Measurements from ENCODE around the gene LCP2. TPM values are rescaled to one million over a fixed set of nuclear protein-coding genes. Genes with fewer than 3 reads are reported as not detected.

The LCP2 gene
- total RNA-seq, 1 experiment from 2014 or later = not detected

- Histone ChIP-seq H3K9me3 (ENCODE audit: low read length) (no peaks in the 10 kb centered on the region), H4K20me1 (ENCODE audit: low read length) (no peaks in the 10 kb centered on the region), H3K27ac (ENCODE audit: low read length) (no peak overlapping the region), H3K27me3 (ENCODE audit: low read length) (no peaks in the 10 kb centered on the region), H3K4me2 (ENCODE audit: low read length) (no peak overlapping the region), H3K4me3 (ENCODE audit: low read length) (no peak overlapping the region), H3K9ac (ENCODE audit: low read length) (no peak overlapping the region), H2AFZ (ENCODE audit: low read length) (no peak overlapping the region), H3K79me2 (ENCODE audit: low read length) (no peaks in the 10 kb centered on the region), H3F3A (ENCODE audit: low read length, unreplicated experiment) (no peaks in the 10 kb centered on the region), H3K4me1 (ENCODE audit: insufficient read depth, low read length) (peaks cover 20% of the 10 kb centered on the region; the same call in 1 of the 2 replicates), H3K9me2 (replicated peaks; ENCODE audit: low read length) (no peaks in the 10 kb centered on the region), H3K36me3 (ENCODE audit: low read depth, low read length) (no peaks in the 10 kb centered on the region)
- CTCF ChIA-PET = no interaction called here
- DNase-seq = no peak
- no TSS peak for BruUV-seq (replicated peaks)
- intact Hi-C loops (cut with micrococcal nuclease) = no loop called here
- no peak for ATAC-seq
- TF ChIP-seq, protein P1, sequence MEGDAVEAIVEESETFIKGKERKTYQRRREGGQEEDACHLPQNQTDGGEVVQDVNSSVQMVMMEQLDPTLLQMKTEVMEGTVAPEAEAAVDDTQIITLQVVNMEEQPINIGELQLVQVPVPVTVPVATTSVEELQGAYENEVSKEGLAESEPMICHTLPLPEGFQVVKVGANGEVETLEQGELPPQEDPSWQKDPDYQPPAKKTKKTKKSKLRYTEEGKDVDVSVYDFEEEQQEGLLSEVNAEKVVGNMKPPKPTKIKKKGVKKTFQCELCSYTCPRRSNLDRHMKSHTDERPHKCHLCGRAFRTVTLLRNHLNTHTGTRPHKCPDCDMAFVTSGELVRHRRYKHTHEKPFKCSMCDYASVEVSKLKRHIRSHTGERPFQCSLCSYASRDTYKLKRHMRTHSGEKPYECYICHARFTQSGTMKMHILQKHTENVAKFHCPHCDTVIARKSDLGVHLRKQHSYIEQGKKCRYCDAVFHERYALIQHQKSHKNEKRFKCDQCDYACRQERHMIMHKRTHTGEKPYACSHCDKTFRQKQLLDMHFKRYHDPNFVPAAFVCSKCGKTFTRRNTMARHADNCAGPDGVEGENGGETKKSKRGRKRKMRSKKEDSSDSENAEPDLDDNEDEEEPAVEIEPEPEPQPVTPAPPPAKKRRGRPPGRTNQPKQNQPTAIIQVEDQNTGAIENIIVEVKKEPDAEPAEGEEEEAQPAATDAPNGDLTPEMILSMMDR (conservative IDR thresholded peaks at IDR 0.05; ENCODE audit: low read depth, low read length) = no peak
- TF ChIP-seq EZH2phosphoT487 (IDR thresholded peaks at IDR 0.05; ENCODE audit: borderline replicate concordance, low read length) = no peak
- TF ChIP-seq EZH2 (IDR thresholded peaks at IDR 0.05; ENCODE audit: low read length, unreplicated experiment) = no peak
- POLR2A ChIA-PET (ENCODE audit: unreplicated experiment) = no interaction called here
Measured at GRCh38 chr5:170204202-170204601, 93.4 kb downstream of the LCP2 start.

- Histone ChIP-seq H3K27ac (ENCODE audit: low read length) (no peak overlapping the region), H3K4me2 (ENCODE audit: low read length) (no peak overlapping the region), H3K36me3 (ENCODE audit: low read depth, low read length) (no peaks in the 10 kb centered on the region), H4K20me1 (ENCODE audit: low read length) (no peaks in the 10 kb centered on the region), H2AFZ (ENCODE audit: low read length) (no peak overlapping the region), H3F3A (ENCODE audit: low read length, unreplicated experiment) (no peaks in the 10 kb centered on the region), H3K4me3 (ENCODE audit: low read length) (no peak overlapping the region), H3K27me3 (ENCODE audit: low read length) (no peaks in the 10 kb centered on the region), H3K9ac (ENCODE audit: low read length) (no peak overlapping the region), H3K79me2 (ENCODE audit: low read length) (no peaks in the 10 kb centered on the region), H3K9me3 (ENCODE audit: low read length) (no peaks in the 10 kb centered on the region), H3K9me2 (replicated peaks; ENCODE audit: low read length) (no peaks in the 10 kb centered on the region), H3K4me1 (ENCODE audit: insufficient read depth, low read length) (peaks cover 18% of the 10 kb centered on the region; the same call in 1 of the 2 replicates)
- intact Hi-C loops (cut with micrococcal nuclease) = no loop called here
- ATAC-seq (no peak), DNase-seq (no peak)
- no peak for TF ChIP-seq EZH2 (IDR thresholded peaks at IDR 0.05; ENCODE audit: low read length, unreplicated experiment)
- TF ChIP-seq, protein P1 (conservative IDR thresholded peaks at IDR 0.05; ENCODE audit: low read depth, low read length) = no peak
- no peak for TF ChIP-seq EZH2phosphoT487 (IDR thresholded peaks at IDR 0.05; ENCODE audit: borderline replicate concordance, low read length)
- ChIA-PET CTCF (no interaction called here), POLR2A (ENCODE audit: unreplicated experiment) (no interaction called here)
- BruUV-seq (replicated peaks) = no TSS peak
Measured at GRCh38 chr5:170202117-170202516, 95.5 kb downstream of the LCP2 start.

DNA sequence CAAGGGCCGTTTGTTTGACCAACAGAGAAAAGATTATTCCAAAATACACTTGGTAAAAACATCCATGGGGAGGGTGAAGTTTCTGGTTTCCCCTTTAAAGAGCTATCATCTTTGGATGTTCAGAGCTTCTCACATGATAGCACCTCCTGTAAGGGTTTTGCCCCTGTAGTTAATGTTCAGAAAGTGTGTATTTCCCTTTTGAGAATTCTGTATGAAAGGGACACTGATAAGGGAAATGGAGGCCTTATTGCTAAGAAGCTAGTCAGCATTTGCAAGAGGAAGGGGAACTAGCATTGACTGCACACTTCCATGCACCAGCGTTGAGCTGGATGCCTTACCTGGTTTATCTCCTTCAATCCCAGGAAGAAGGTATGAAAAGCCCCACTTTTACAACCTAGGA is 96.3 kb downstream of the LCP2 start:
- Histone ChIP-seq H3K79me2 (ENCODE audit: low read length) (no peaks in the 10 kb centered on the region), H3K36me3 (ENCODE audit: low read depth, low read length) (no peaks in the 10 kb centered on the region), H3K4me3 (ENCODE audit: low read length) (no peak overlapping the region), H2AFZ (ENCODE audit: low read length) (no peak overlapping the region), H3F3A (ENCODE audit: low read length, unreplicated experiment) (no peaks in the 10 kb centered on the region), H3K27ac (ENCODE audit: low read length) (no peak overlapping the region), H4K20me1 (ENCODE audit: low read length) (no peaks in the 10 kb centered on the region), H3K4me2 (ENCODE audit: low read length) (no peak overlapping the region), H3K27me3 (ENCODE audit: low read length) (no peaks in the 10 kb centered on the region), H3K9me3 (ENCODE audit: low read length) (no peaks in the 10 kb centered on the region), H3K9ac (ENCODE audit: low read length) (no peak overlapping the region), H3K4me1 (ENCODE audit: insufficient read depth, low read length) (peaks cover 10% of the 10 kb centered on the region; the same call in 1 of the 2 replicates), H3K9me2 (replicated peaks; ENCODE audit: low read length) (no peaks in the 10 kb centered on the region)
- intact Hi-C loops (cut with micrococcal nuclease) = no loop called here
- no TSS peak for BruUV-seq (replicated peaks)
- no peak for ATAC-seq
- POLR2A ChIA-PET (ENCODE audit: unreplicated experiment) = no interaction called here
- no peak for DNase-seq
- TF ChIP-seq, protein P1 (conservative IDR thresholded peaks at IDR 0.05; ENCODE audit: low read depth, low read length) = no peak
- TF ChIP-seq EZH2phosphoT487 (IDR thresholded peaks at IDR 0.05; ENCODE audit: borderline replicate concordance, low read length) (no peak), EZH2 (IDR thresholded peaks at IDR 0.05; ENCODE audit: low read length, unreplicated experiment) (no peak)
- CTCF ChIA-PET = no interaction called here
